ENCODE measurements around the gene ROR2.

DNA sequence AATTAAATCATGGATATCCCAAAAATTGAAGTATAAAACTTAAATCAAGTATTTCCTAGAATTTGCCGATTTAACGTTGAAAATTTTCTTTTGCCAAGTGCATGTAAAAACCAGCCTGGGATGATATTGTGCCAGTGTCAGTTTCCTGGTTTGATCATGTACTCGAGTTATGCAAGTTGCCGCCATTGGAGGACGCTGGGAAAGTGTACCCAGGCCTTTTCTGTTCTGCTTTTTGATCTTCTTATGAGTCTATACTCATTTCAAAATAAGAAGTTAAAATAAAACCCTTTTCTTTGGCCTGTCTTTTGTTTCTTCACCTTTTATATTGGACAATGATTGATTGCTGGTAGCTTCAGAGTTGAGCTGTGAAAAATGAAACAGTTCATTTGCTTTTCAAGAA is 433.3 kb downstream of the ROR2 start:
- TF ChIP-seq CTCF (IDR thresholded peaks at IDR 0.05) (no peak), ZFX (IDR thresholded peaks at IDR 0.05; ENCODE audit: borderline replicate concordance) (no peak)

Data from 22Rv1 (cell line).